ENCODE measurements around the gene RAD23A.

DNA sequence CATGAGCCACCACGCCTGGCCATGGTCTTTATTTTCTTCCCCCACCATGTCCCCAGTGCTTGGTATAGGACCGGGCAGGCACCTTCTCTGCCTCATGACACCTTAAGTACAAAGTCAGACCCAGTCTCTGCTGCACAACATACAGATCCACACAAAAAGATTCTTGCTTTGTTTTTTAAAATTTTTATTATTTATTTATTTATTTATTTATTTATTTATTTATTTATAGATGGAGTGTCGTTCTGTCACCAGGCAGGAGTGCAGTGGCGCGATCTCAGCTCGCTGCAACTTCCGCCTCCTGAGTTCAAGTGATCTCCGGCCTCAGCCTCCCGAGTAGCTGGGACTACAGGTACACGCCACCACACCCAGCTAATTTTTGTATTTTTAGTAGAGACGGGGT lies 47.1 kb downstream of the RAD23A start:
- TF ChIP-seq, protein P1, sequence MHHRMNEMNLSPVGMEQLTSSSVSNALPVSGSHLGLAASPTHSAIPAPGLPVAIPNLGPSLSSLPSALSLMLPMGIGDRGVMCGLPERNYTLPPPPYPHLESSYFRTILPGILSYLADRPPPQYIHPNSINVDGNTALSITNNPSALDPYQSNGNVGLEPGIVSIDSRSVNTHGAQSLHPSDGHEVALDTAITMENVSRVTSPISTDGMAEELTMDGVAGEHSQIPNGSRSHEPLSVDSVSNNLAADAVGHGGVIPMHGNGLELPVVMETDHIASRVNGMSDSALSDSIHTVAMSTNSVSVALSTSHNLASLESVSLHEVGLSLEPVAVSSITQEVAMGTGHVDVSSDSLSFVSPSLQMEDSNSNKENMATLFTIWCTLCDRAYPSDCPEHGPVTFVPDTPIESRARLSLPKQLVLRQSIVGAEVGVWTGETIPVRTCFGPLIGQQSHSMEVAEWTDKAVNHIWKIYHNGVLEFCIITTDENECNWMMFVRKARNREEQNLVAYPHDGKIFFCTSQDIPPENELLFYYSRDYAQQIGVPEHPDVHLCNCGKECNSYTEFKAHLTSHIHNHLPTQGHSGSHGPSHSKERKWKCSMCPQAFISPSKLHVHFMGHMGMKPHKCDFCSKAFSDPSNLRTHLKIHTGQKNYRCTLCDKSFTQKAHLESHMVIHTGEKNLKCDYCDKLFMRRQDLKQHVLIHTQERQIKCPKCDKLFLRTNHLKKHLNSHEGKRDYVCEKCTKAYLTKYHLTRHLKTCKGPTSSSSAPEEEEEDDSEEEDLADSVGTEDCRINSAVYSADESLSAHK (tag by site-specific recombination; IDR thresholded peaks at IDR 0.05) = no peak
- TF ChIP-seq, protein P2, sequence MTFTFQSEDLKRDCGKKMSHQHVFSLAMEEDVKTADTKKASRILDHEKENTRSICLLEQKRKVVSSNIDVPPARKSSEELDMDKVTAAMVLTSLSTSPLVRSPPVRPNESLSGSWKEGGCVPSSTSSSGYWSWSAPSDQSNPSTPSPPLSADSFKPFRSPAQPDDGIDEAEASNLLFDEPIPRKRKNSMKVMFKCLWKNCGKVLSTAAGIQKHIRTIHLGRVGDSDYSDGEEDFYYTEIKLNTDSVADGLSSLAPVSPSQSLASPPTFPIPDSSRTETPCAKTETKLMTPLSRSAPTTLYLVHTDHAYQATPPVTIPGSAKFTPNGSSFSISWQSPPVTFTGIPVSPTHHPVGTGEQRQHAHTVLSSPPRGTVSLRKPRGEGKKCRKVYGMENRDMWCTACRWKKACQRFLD (tag by site-specific recombination; IDR thresholded peaks at IDR 0.05) = no peak
- TF ChIP-seq WT1 (tag by site-specific recombination; IDR thresholded peaks at IDR 0.05) (no peak), ZNF10 (tag by site-specific recombination; IDR thresholded peaks at IDR 0.05) (no peak), ZNF707 (tag by site-specific recombination; IDR thresholded peaks at IDR 0.05) (no peak), ZNF324 (tag by site-specific recombination; IDR thresholded peaks at IDR 0.05) (no peak), ZNF16 (tag by site-specific recombination; IDR thresholded peaks at IDR 0.05; ENCODE audit: low read depth) (no peak), ZNF747 (tag by site-specific recombination; IDR thresholded peaks at IDR 0.05) (no peak), ZNF266 (tag by site-specific recombination; IDR thresholded peaks at IDR 0.05; ENCODE audit: low read depth) (peak; percentile 54; the same call in 1 of the 2 replicates)
- TF ChIP-seq, protein P3, sequence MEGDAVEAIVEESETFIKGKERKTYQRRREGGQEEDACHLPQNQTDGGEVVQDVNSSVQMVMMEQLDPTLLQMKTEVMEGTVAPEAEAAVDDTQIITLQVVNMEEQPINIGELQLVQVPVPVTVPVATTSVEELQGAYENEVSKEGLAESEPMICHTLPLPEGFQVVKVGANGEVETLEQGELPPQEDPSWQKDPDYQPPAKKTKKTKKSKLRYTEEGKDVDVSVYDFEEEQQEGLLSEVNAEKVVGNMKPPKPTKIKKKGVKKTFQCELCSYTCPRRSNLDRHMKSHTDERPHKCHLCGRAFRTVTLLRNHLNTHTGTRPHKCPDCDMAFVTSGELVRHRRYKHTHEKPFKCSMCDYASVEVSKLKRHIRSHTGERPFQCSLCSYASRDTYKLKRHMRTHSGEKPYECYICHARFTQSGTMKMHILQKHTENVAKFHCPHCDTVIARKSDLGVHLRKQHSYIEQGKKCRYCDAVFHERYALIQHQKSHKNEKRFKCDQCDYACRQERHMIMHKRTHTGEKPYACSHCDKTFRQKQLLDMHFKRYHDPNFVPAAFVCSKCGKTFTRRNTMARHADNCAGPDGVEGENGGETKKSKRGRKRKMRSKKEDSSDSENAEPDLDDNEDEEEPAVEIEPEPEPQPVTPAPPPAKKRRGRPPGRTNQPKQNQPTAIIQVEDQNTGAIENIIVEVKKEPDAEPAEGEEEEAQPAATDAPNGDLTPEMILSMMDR (tag by site-specific recombination; IDR thresholded peaks at IDR 0.05) = no peak
- TF ChIP-seq, protein P4, sequence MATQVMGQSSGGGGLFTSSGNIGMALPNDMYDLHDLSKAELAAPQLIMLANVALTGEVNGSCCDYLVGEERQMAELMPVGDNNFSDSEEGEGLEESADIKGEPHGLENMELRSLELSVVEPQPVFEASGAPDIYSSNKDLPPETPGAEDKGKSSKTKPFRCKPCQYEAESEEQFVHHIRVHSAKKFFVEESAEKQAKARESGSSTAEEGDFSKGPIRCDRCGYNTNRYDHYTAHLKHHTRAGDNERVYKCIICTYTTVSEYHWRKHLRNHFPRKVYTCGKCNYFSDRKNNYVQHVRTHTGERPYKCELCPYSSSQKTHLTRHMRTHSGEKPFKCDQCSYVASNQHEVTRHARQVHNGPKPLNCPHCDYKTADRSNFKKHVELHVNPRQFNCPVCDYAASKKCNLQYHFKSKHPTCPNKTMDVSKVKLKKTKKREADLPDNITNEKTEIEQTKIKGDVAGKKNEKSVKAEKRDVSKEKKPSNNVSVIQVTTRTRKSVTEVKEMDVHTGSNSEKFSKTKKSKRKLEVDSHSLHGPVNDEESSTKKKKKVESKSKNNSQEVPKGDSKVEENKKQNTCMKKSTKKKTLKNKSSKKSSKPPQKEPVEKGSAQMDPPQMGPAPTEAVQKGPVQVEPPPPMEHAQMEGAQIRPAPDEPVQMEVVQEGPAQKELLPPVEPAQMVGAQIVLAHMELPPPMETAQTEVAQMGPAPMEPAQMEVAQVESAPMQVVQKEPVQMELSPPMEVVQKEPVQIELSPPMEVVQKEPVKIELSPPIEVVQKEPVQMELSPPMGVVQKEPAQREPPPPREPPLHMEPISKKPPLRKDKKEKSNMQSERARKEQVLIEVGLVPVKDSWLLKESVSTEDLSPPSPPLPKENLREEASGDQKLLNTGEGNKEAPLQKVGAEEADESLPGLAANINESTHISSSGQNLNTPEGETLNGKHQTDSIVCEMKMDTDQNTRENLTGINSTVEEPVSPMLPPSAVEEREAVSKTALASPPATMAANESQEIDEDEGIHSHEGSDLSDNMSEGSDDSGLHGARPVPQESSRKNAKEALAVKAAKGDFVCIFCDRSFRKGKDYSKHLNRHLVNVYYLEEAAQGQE (tag by site-specific recombination; IDR thresholded peaks at IDR 0.05) = peak; percentile 80
- TF ChIP-seq, protein P5, sequence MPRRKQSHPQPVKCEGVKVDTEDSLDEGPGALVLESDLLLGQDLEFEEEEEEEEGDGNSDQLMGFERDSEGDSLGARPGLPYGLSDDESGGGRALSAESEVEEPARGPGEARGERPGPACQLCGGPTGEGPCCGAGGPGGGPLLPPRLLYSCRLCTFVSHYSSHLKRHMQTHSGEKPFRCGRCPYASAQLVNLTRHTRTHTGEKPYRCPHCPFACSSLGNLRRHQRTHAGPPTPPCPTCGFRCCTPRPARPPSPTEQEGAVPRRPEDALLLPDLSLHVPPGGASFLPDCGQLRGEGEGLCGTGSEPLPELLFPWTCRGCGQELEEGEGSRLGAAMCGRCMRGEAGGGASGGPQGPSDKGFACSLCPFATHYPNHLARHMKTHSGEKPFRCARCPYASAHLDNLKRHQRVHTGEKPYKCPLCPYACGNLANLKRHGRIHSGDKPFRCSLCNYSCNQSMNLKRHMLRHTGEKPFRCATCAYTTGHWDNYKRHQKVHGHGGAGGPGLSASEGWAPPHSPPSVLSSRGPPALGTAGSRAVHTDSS (tag by site-specific recombination; IDR thresholded peaks at IDR 0.05) = no peak
- TF ChIP-seq, protein P6, sequence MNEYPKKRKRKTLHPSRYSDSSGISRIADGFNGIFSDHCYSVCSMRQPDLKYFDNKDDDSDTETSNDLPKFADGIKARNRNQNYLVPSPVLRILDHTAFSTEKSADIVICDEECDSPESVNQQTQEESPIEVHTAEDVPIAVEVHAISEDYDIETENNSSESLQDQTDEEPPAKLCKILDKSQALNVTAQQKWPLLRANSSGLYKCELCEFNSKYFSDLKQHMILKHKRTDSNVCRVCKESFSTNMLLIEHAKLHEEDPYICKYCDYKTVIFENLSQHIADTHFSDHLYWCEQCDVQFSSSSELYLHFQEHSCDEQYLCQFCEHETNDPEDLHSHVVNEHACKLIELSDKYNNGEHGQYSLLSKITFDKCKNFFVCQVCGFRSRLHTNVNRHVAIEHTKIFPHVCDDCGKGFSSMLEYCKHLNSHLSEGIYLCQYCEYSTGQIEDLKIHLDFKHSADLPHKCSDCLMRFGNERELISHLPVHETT (tag by site-specific recombination; IDR thresholded peaks at IDR 0.05) = no peak

All from HEK293 (cell line).